ENCODE data around the gene SAMD4B. TPM values are rescaled to one million over a fixed set of nuclear protein-coding genes. Genes with fewer than 3 reads are reported as not detected.

The SAMD4B gene
- polyA plus RNA-seq, 2 donors: 78.7 to 140 TPM

- H3K27me3 ChIP-seq (ENCODE audit: control insufficient read depth in 1 of 2, insufficient read depth in 2 of 2, low read length in 2 of 2): no peaks in the 10 kb centered on the region
- H3K36me3 ChIP-seq (ENCODE audit: control insufficient read depth in 2 of 2, insufficient read depth in 2 of 2, low read length in 1 of 2): peaks cover 18 to 30% of the 10 kb centered on the region in 2 donors
- peaks cover 0 to 4% of the 10 kb centered on the region in 2 donors for H3K4me1 ChIP-seq (ENCODE audit: control insufficient read depth in 2 of 2, insufficient read depth in 2 of 2, low read length in 1 of 2)
- 90 to 92% methylated on average over 1 of the region's 1 CpG for WGBS, 2 donors
- H3K9me3 ChIP-seq (ENCODE audit: control insufficient read depth in 2 of 2, insufficient read depth in 1 of 2, low read depth in 1 of 2, low read length in 1 of 2): no peaks in the 10 kb centered on the region
- H3K27ac ChIP-seq (ENCODE audit: low read depth in 2 of 2, low read length in 1 of 2): peak overlapping the region; percentile 28 to 47
- H3K4me3 ChIP-seq (ENCODE audit: low read depth in 1 of 2, low read length in 2 of 2): no peak overlapping the region
Measured at GRCh38 chr19:39360599-39360998, 18.4 kb downstream of the SAMD4B start.

- Histone ChIP-seq H3K4me3 (ENCODE audit: low read depth in 1 of 2, low read length in 2 of 2) (no peak overlapping the region), H3K36me3 (ENCODE audit: control insufficient read depth in 2 of 2, insufficient read depth in 2 of 2, low read length in 1 of 2) (peaks cover 0 to 19% of the 10 kb centered on the region in 2 donors), H3K27ac (ENCODE audit: low read depth in 2 of 2, low read length in 1 of 2) (peak overlapping the region; percentile 51 to 88), H3K27me3 (ENCODE audit: control insufficient read depth in 1 of 2, insufficient read depth in 2 of 2, low read length in 2 of 2) (no peaks in the 10 kb centered on the region), H3K9me3 (ENCODE audit: control insufficient read depth in 2 of 2, insufficient read depth in 1 of 2, low read depth in 1 of 2, low read length in 1 of 2) (no peaks in the 10 kb centered on the region), H3K4me1 (ENCODE audit: control insufficient read depth in 2 of 2, insufficient read depth in 2 of 2, low read length in 1 of 2) (peaks cover 0 to 4% of the 10 kb centered on the region in 2 donors)
- 61 to 62% methylated on average over 6 of the region's 6 CpGs for WGBS, 2 donors
Measured at GRCh38 chr19:39362682-39363657, 20.7 kb downstream of the SAMD4B start.

DNA sequence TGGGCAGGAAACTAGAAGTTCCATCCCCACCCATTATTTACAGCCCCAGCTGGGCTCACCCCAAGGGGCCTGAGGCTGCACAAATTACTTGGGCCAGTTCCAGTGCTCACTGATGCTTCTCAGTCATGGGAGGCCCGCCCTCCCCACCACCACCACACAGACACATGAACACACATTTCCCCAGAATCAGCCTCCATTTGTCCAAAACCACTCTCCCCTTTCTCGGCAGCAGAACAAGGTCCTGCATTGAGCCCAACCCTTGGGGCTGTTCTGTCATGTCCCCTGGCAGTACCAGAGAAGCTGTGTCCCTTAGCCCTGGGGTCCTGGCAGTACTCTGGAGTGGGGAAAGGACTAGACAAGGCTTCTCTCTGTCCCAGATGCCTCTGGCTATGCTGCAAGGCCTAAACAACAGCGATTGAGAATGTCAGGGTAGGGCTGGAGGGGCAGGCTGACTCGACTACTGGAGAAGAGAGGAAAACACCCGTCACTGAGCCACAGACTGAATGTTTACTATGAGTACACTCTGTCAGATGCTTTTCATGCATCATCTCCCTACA is 21.8 kb downstream of the SAMD4B start:
- H3K4me1 ChIP-seq (ENCODE audit: control insufficient read depth in 2 of 2, insufficient read depth in 2 of 2, low read length in 1 of 2): peaks cover 0 to 4% of the 10 kb centered on the region in 2 donors
- H3K4me3 ChIP-seq (ENCODE audit: low read depth in 1 of 2, low read length in 2 of 2): no peak overlapping the region
- peak overlapping the region; percentile 51 to 88 for H3K27ac ChIP-seq (ENCODE audit: low read depth in 2 of 2, low read length in 1 of 2)
- 66 to 74% methylated on average over 5 of the region's 5 CpGs for WGBS, 2 donors
- peaks cover 0 to 18% of the 10 kb centered on the region in 2 donors for H3K36me3 ChIP-seq (ENCODE audit: control insufficient read depth in 2 of 2, insufficient read depth in 2 of 2, low read length in 1 of 2)
- no peaks in the 10 kb centered on the region for H3K27me3 ChIP-seq (ENCODE audit: control insufficient read depth in 1 of 2, insufficient read depth in 2 of 2, low read length in 2 of 2)
- H3K9me3 ChIP-seq (ENCODE audit: control insufficient read depth in 2 of 2, insufficient read depth in 1 of 2, low read depth in 1 of 2, low read length in 1 of 2): no peaks in the 10 kb centered on the region

DNA sequence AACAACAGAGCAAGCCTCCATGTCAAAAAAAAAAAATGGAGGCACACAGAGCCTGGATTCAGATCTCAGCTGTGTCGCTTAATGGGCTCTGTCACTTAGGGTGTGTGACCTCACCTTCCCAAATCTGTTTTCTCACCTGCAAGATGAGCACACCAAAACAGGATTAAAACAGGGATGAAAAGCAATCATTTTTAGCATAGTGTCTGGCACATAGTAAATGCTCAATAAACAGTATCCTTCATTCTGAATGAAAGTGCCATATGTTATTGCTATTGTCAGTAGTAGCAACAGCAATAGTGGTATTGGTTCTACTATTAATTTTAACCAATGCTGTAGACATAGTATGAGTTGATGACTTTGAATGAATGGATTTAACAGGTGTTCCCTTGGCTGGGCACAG is 23.3 kb downstream of the SAMD4B start:
- no peak overlapping the region for H3K27ac ChIP-seq (ENCODE audit: low read depth in 2 of 2, low read length in 1 of 2)
- 100% methylated on average over 1 of the region's 1 CpG for WGBS, 2 donors
- no peaks in the 10 kb centered on the region for H3K9me3 ChIP-seq (ENCODE audit: control insufficient read depth in 2 of 2, insufficient read depth in 1 of 2, low read depth in 1 of 2, low read length in 1 of 2)
- no peak overlapping the region for H3K4me3 ChIP-seq (ENCODE audit: low read depth in 1 of 2, low read length in 2 of 2)
- H3K27me3 ChIP-seq (ENCODE audit: control insufficient read depth in 1 of 2, insufficient read depth in 2 of 2, low read length in 2 of 2): no peaks in the 10 kb centered on the region
- H3K36me3 ChIP-seq (ENCODE audit: control insufficient read depth in 2 of 2, insufficient read depth in 2 of 2, low read length in 1 of 2): peaks cover 6 to 24% of the 10 kb centered on the region in 2 donors
- peaks cover 0 to 4% of the 10 kb centered on the region in 2 donors for H3K4me1 ChIP-seq (ENCODE audit: control insufficient read depth in 2 of 2, insufficient read depth in 2 of 2, low read length in 1 of 2)

DNA sequence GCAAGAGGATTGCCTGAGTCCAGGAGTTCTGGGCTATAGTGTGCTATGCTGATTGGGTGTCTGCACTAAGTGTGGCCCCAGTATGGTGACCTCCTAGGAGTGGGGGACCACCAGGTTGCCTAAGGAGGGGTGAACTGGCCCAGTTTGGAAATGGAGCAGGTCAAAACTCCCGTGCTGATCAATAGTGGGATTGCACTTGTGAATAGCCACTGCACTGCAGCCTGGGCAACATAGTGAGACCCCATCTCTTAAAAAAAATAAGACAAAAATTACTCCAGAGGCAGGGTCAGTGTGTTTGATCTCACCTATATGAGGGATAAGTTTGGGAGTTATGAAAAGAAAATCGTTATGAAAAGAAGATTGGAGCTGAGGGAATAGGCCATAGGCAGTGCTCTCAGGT is 27.0 kb downstream of the SAMD4B start:
- Histone ChIP-seq H3K4me1 (ENCODE audit: control insufficient read depth in 2 of 2, insufficient read depth in 2 of 2, low read length in 1 of 2) (peaks cover 0 to 6% of the 10 kb centered on the region in 2 donors), H3K36me3 (ENCODE audit: control insufficient read depth in 2 of 2, insufficient read depth in 2 of 2, low read length in 1 of 2) (peaks cover 6 to 21% of the 10 kb centered on the region in 2 donors)
- WGBS, 2 donors: 85 to 88% methylated on average over 2 of the region's 2 CpGs

DNA sequence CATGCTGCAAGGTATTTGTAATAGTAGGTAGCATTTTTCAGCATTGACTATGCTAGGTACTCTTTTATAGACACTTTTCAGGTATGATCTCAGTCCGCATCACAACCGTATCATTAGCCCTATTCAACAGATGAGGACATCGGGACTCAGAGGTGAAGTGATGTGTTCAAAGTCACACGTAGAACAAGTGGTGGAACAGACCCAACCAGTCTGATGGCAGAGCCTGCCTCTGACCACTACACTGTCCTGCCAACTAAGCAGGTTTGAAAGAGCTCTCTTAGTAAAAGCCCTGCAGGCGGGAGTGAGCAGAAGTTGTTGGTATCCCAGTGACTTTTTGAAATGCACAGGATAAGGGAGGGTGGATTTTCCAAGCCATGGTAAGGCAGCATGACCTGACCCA is 28.5 kb downstream of the SAMD4B start:
- Histone ChIP-seq H3K27ac (ENCODE audit: low read depth in 2 of 2, low read length in 1 of 2) (peak overlapping the region; percentile 45 to 84), H3K4me1 (ENCODE audit: control insufficient read depth in 2 of 2, insufficient read depth in 2 of 2, low read length in 1 of 2) (peaks cover 0 to 6% of the 10 kb centered on the region in 2 donors), H3K9me3 (ENCODE audit: control insufficient read depth in 2 of 2, insufficient read depth in 1 of 2, low read depth in 1 of 2, low read length in 1 of 2) (no peaks in the 10 kb centered on the region), H3K4me3 (ENCODE audit: low read depth in 1 of 2, low read length in 2 of 2) (no peak overlapping the region), H3K27me3 (ENCODE audit: control insufficient read depth in 1 of 2, insufficient read depth in 2 of 2, low read length in 2 of 2) (no peaks in the 10 kb centered on the region), H3K36me3 (ENCODE audit: control insufficient read depth in 2 of 2, insufficient read depth in 2 of 2, low read length in 1 of 2) (peaks cover 9 to 27% of the 10 kb centered on the region in 2 donors)
- 80 to 82% methylated on average over 5 of the region's 5 CpGs for WGBS, 2 donors

More for the DNA sequence above, 27.0 kb downstream of the SAMD4B start:
- H3K27me3 ChIP-seq (ENCODE audit: control insufficient read depth in 1 of 2, insufficient read depth in 2 of 2, low read length in 2 of 2): no peaks in the 10 kb centered on the region
- H3K4me3 ChIP-seq (ENCODE audit: low read depth in 1 of 2, low read length in 2 of 2): no peak overlapping the region
- no peaks in the 10 kb centered on the region for H3K9me3 ChIP-seq (ENCODE audit: control insufficient read depth in 2 of 2, insufficient read depth in 1 of 2, low read depth in 1 of 2, low read length in 1 of 2)
- H3K27ac ChIP-seq (ENCODE audit: low read depth in 2 of 2, low read length in 1 of 2): no peak overlapping the region

GRCh38 chr19:39372047-39372802 is 30.0 kb downstream of the SAMD4B start:
- Histone ChIP-seq H3K27me3 (ENCODE audit: control insufficient read depth in 1 of 2, insufficient read depth in 2 of 2, low read length in 2 of 2) (no peaks in the 10 kb centered on the region), H3K4me3 (ENCODE audit: low read depth in 1 of 2, low read length in 2 of 2) (no peak overlapping the region), H3K9me3 (ENCODE audit: control insufficient read depth in 2 of 2, insufficient read depth in 1 of 2, low read depth in 1 of 2, low read length in 1 of 2) (no peaks in the 10 kb centered on the region), H3K36me3 (ENCODE audit: control insufficient read depth in 2 of 2, insufficient read depth in 2 of 2, low read length in 1 of 2) (peaks cover 14 to 40% of the 10 kb centered on the region in 2 donors), H3K4me1 (ENCODE audit: control insufficient read depth in 2 of 2, insufficient read depth in 2 of 2, low read length in 1 of 2) (peaks cover 0 to 6% of the 10 kb centered on the region in 2 donors), H3K27ac (ENCODE audit: low read depth in 2 of 2, low read length in 1 of 2) (peak overlapping the region; percentile 87 to 93)
- WGBS, 2 donors: 49 to 56% methylated on average over 8 of the region's 8 CpGs

DNA sequence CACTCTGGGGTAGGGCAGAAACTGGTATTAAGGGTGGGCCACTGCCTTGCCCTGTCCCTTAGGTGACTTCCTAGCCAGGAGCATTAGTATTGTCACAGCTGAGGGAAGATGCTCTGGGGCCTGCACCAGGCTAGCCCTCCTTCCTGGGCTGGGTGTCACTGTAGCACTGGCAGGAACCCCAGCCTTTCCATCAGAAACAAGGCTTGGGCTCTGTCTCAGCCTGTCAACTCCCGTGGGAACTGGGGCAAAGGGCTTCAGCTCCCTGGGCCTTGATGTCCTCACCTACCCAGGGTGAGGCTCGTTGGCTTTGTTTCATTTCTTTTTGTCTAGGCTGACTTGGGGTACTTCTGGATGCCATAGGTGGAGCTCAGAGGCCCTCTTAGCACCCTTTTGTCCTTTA is 30.7 kb downstream of the SAMD4B start:
- peak overlapping the region; percentile 87 to 93 for H3K27ac ChIP-seq (ENCODE audit: low read depth in 2 of 2, low read length in 1 of 2)
- H3K4me1 ChIP-seq (ENCODE audit: control insufficient read depth in 2 of 2, insufficient read depth in 2 of 2, low read length in 1 of 2): peaks cover 0 to 6% of the 10 kb centered on the region in 2 donors
- H3K36me3 ChIP-seq (ENCODE audit: control insufficient read depth in 2 of 2, insufficient read depth in 2 of 2, low read length in 1 of 2): peaks cover 18 to 47% of the 10 kb centered on the region in 2 donors
- 46 to 53% methylated on average over 2 of the region's 2 CpGs for WGBS, 2 donors
- no peak overlapping the region for H3K4me3 ChIP-seq (ENCODE audit: low read depth in 1 of 2, low read length in 2 of 2)
- no peaks in the 10 kb centered on the region for H3K9me3 ChIP-seq (ENCODE audit: control insufficient read depth in 2 of 2, insufficient read depth in 1 of 2, low read depth in 1 of 2, low read length in 1 of 2)
- H3K27me3 ChIP-seq (ENCODE audit: control insufficient read depth in 1 of 2, insufficient read depth in 2 of 2, low read length in 2 of 2): no peaks in the 10 kb centered on the region

DNA sequence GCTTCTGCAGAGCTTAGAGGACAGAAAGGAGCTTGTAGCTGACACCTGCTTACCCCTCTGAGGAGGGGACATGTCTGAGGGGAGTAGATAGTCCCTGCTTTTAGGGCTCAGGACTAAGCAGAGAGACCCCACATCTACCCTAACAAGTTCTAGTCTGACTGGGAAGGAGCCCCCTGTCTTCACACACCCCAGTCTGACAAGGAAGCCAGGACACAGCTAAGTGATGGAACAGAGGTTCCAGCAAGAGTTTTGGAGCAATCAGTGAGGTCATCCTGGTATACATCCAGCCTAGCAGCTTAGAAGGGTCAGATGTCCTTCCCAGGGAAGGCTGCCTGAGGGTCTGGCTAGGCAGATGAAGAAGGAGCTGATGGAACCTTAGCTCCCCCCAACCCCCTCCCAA is 33.7 kb downstream of the SAMD4B start:
- Histone ChIP-seq H3K4me3 (ENCODE audit: low read depth in 1 of 2, low read length in 2 of 2) (no peak overlapping the region), H3K36me3 (ENCODE audit: control insufficient read depth in 2 of 2, insufficient read depth in 2 of 2, low read length in 1 of 2) (peaks cover 20 to 58% of the 10 kb centered on the region in 2 donors), H3K27me3 (ENCODE audit: control insufficient read depth in 1 of 2, insufficient read depth in 2 of 2, low read length in 2 of 2) (no peaks in the 10 kb centered on the region), H3K4me1 (ENCODE audit: control insufficient read depth in 2 of 2, insufficient read depth in 2 of 2, low read length in 1 of 2) (peaks cover 0 to 6% of the 10 kb centered on the region in 2 donors), H3K9me3 (ENCODE audit: control insufficient read depth in 2 of 2, insufficient read depth in 1 of 2, low read depth in 1 of 2, low read length in 1 of 2) (no peaks in the 10 kb centered on the region), H3K27ac (ENCODE audit: low read depth in 2 of 2, low read length in 1 of 2) (no peak overlapping the region)

Measured in esophagus (tissue), 2 donors.